Kidney (tissue), 14 donors: Measurements from ENCODE around the gene ELMO2. TPM values are rescaled to one million over a fixed set of nuclear protein-coding genes. Genes with fewer than 3 reads are reported as not detected.

ENCODE experiments used
- DNase-seq, 5 donors: peaks; one replicate each; pipeline ENCODE4 v3.0.0-alpha.2; 2013 to 2020
- FAIRE-seq: peaks from 2 replicates; lab custom pipeline; 2012; peaks lifted over from hg19 to GRCh38; lab: Jason Lieb, UNC
- H3K27ac ChIP-seq, 2 donors: one replicate each; pipeline ENCODE4 v1.7.0; 2013; ENCODE audit warnings: low read depth in 2 of 2, low read length in 2 of 2, inconsistent platforms in 1 of 2
- H3K27me3 ChIP-seq: one replicate; pipeline ENCODE4 v1.7.1; 2013; ENCODE audit warnings: low read length, inconsistent platforms; ENCODE audit not compliant: control insufficient read depth, insufficient read depth
- H3K36me3 ChIP-seq, 3 donors: one replicate each; pipeline versions ENCODE4 v1.7.0 to v1.7.1; 2013; ENCODE audit warnings: low read length in 3 of 3, control low read depth in 1 of 3, inconsistent platforms in 1 of 3; ENCODE audit not compliant: insufficient read depth in 3 of 3, control insufficient read depth in 2 of 3
- H3K4me1 ChIP-seq, 3 donors: one replicate each; pipeline versions ENCODE4 v1.7.0 to v1.7.1; 2013; ENCODE audit warnings: low read length in 3 of 3, inconsistent platforms in 1 of 3, low read depth in 1 of 3; ENCODE audit not compliant: control insufficient read depth in 2 of 3, insufficient read depth in 2 of 3
- H3K4me3 ChIP-seq, 3 donors: one replicate each; pipeline versions ENCODE4 v1.7.0 to v1.8.1; 2013; ENCODE audit warnings: low read length in 3 of 3, control low read depth in 1 of 3, inconsistent platforms in 1 of 3
- H3K9ac ChIP-seq, 3 donors: one replicate each; pipeline versions ENCODE4 v1.7.0 to v1.7.1; 2013; ENCODE audit warnings: low read length in 3 of 3, control low read depth in 1 of 3, inconsistent platforms in 1 of 3
- H3K9me3 ChIP-seq, 3 donors: one replicate each; pipeline versions ENCODE4 v1.7.0 to v1.7.1; 2013; ENCODE audit warnings: low read length in 3 of 3, control low read depth in 1 of 3, inconsistent platforms in 1 of 3; ENCODE audit not compliant: control insufficient read depth in 2 of 3, insufficient read depth in 1 of 3
- CTCF ChIP-seq: IDR thresholded peaks from 3 replicates; pipeline ENCODE4 v1.5.1; 2012; ENCODE audit warnings: mild to moderate bottlenecking, moderate library complexity, borderline replicate concordance; ENCODE audit not compliant: insufficient read depth; ENCODE audit errors: extremely low read depth
- intact Hi-C: fragments of 100-400 bp; cut with DNase I; formaldehyde crosslinking; loops from one replicate; pipeline ENCODE4 v1.11.1; 2022
- polyA plus RNA-seq: library from polyadenylated mRNA; stranded (reverse); fragments of 350-450 nt; fragmentation: Illumina TruSeq; extraction: RNeasy Lipid Tissue Mini Kit (QIAGEN cat#74804); gene quantifications from one replicate; pipeline ENCODE4 v1.2.3, GENCODE V29; 2014; ENCODE audit warnings: low read depth, low replicate concordance; ENCODE audit not compliant: insufficient read depth
- total RNA-seq: library from RNA; stranded (reverse); fragmentation: NEBNext Ultra II Directional; extraction: Animal tissue kit (Norgen Biotek cat#: 25700); gene quantifications from one replicate; pipeline ENCODE4 v1.2.1, GENCODE V29; 2021
- donor health status: control.
- donor health status: control.
- donor health status: control.
- donor health status: control.
- donor health status: control.
- donor health status: DM: yes; HTN: yes; CAD: no.
- donor health status: Normal renal cell carcinoma (clear cell type).

The ELMO2 gene
- total and polyA plus RNA-seq, 2 donors from 2014 or later: 21.0 to 43.0 TPM

- H3K27ac ChIP-seq: no peak overlapping the region
- H3K9ac ChIP-seq: no peak overlapping the region
- no peak overlapping the region for H3K4me3 ChIP-seq
- H3K36me3 ChIP-seq: no peaks in the 10 kb centered on the region
- H3K9me3 ChIP-seq: no peaks in the 10 kb centered on the region
- no peak for TF ChIP-seq CTCF
- H3K4me1 ChIP-seq: no peaks in the 10 kb centered on the region
- H3K27me3 ChIP-seq: no peaks in the 10 kb centered on the region
- intact Hi-C loops: no loop called here
- DNase-seq: no peak
- no peak for FAIRE-seq
Measured at GRCh38 chr20:46433051-46433450, 26.6 kb upstream of the ELMO2 start.

GRCh38 chr20:46430921-46431712 is 24.7 kb upstream of the ELMO2 start:
- no peak for FAIRE-seq
- intact Hi-C loops: no loop called here

DNA sequence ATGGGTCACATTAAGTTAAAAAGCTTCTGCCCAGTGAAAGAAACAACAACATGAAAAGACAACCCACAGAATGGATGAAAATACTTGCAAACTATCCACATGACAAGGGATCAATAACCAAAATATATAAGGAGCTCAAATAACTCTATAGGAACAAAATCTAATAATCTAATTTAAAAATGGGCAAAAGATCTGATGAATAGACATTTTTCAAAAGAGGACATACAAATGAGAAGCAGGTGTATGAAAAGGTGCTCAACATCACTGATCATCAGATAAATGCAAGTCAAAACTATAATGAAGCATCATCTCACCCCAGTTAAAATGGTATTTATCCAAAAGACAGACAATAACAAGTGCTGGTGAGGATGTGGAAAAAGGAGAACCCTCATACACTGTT is 21.0 kb upstream of the ELMO2 start:
- intact Hi-C loops: no loop called here
- H3K27me3 ChIP-seq: no peaks in the 10 kb centered on the region
- FAIRE-seq: no peak

More at GRCh38 chr20:46430921-46431712, 24.7 kb upstream of the ELMO2 start:
- Histone ChIP-seq H3K4me3 (no peak overlapping the region), H3K4me1 (no peaks in the 10 kb centered on the region), H3K9ac (no peak overlapping the region), H3K27me3 (no peaks in the 10 kb centered on the region), H3K36me3 (no peaks in the 10 kb centered on the region), H3K9me3 (no peaks in the 10 kb centered on the region), H3K27ac (no peak overlapping the region)
- no peak for TF ChIP-seq CTCF
- no peak for DNase-seq

More for the DNA sequence above, 21.0 kb upstream of the ELMO2 start:
- H3K36me3 ChIP-seq: no peaks in the 10 kb centered on the region
- no peak overlapping the region for H3K9ac ChIP-seq
- DNase-seq: no peak
- H3K9me3 ChIP-seq: no peaks in the 10 kb centered on the region
- no peak overlapping the region for H3K27ac ChIP-seq
- TF ChIP-seq CTCF: no peak
- H3K4me1 ChIP-seq: no peaks in the 10 kb centered on the region
- H3K4me3 ChIP-seq: no peak overlapping the region
